Tibial nerve (tissue), 3 donors: ENCODE measurements around the gene ZNF19.

ENCODE experiments used
- CTCF ChIP-seq, 5 experiments: fragments of 200-600 bp in 3 of 5; fragments of 450-650 bp in 2 of 5; sonication (generic) in 3 of 5; IDR thresholded peaks; one replicate each; pipeline ENCODE4 v1.5.1; 2016 to 2019; ENCODE audit warnings: antibody characterized with exemption in 5 of 5, mild to moderate bottlenecking in 3 of 5, moderate library complexity in 2 of 5
- POLR2A ChIP-seq, 2 donors: fragments of 450-650 bp; IDR thresholded peaks; one replicate each; pipeline ENCODE4 v1.6.1; 2017; ENCODE audit warnings: antibody characterized with exemption in 2 of 2, mild to moderate bottlenecking in 2 of 2, moderate library complexity in 2 of 2

- TF ChIP-seq CTCF (IDR thresholded peaks at IDR 0.05) (no peak), POLR2A (IDR thresholded peaks at IDR 0.05) (no peak)
Observed at GRCh38 chr16:71504901-71505300, 15.8 kb upstream of the ZNF19 start.
